SK-N-SH (cell line): Measurements from ENCODE around the gene LOC101059915.
"Not testable (repeated sequence)": the region's sequence is repeated elsewhere in the genome, so short reads cannot be mapped to it uniquely, and the experiment has no call there.

Experiments used
- CTCF ChIA-PET: fragments of 300-600, 350-600 bp; formaldehyde crosslinking; extraction: SDS; loops from one replicate; lab custom pipeline; 2021; lab: Yijun Ruan, JAX
- POLR2A ChIA-PET: fragments of 350-600 bp; sonication (Branson Sonifier 250); formaldehyde crosslinking; extraction: SDS; loops from one replicate; lab custom pipeline; 2020; ENCODE audit warnings: antibody characterized with exemption, inconsistent platforms; lab: Yijun Ruan, JAX
- DNase-seq: peaks from one replicate; pipeline ENCODE4 v3.0.0; 2012
- H2AFZ ChIP-seq: fragments of 200-600 bp; sonication (generic); 2 replicates; pipeline ENCODE4 v1.8.1; 2016; ENCODE audit warnings: antibody characterized with exemption, mild to moderate bottlenecking, low read depth
- H3F3A ChIP-seq: fragments of 200-600 bp; sonication (generic); replicated peaks from 2 replicates; pipeline ENCODE3; 2016; ENCODE audit warnings: antibody characterized with exemption, mild to moderate bottlenecking; ENCODE audit not compliant: insufficient read depth
- H3K27ac ChIP-seq, 2 experiments: fragments of 200-500 bp in 1 of 2; fragments of 200-600 bp in 1 of 2; sonication (Bioruptor generic) in 1 of 2; sonication (generic), shearing (Covaris generic) in 1 of 2; 2 replicates each; pipeline versions ENCODE4 v1.5.1 to v1.6.1; 2014 to 2016; ENCODE audit warnings: low read depth in 2 of 2, inconsistent platforms in 1 of 2, low read length in 1 of 2, mild to moderate bottlenecking in 1 of 2, mixed read lengths in 1 of 2
- H3K27me3 ChIP-seq: fragments of 200-600 bp; sonication (generic), shearing (Covaris generic); 2 replicates; pipeline ENCODE4 v1.6.1; 2016; ENCODE audit warnings: mixed run types; ENCODE audit not compliant: insufficient read depth
- H3K36me3 ChIP-seq, 2 experiments: fragments of 200-500 bp in 1 of 2; fragments of 200-600 bp in 1 of 2; sonication (Bioruptor generic) in 1 of 2; sonication (generic) in 1 of 2; replicated peaks in 1 of 2; 2 replicates each; pipeline versions ENCODE3 to v1.5.1; 2014 to 2016; ENCODE audit warnings: low read length in 1 of 2, mild to moderate bottlenecking in 1 of 2; ENCODE audit not compliant: insufficient read depth in 2 of 2, control insufficient read depth in 1 of 2
- H3K4me1 ChIP-seq, 2 experiments: fragments of 200-500 bp in 1 of 2; fragments of 200-600 bp in 1 of 2; sonication (Bioruptor generic) in 1 of 2; sonication (generic), shearing (Covaris generic) in 1 of 2; 2 replicates each; pipeline versions ENCODE4 v1.5.1 to v1.6.1; 2014 to 2016; ENCODE audit warnings: low read depth in 1 of 2, low read length in 1 of 2, mixed run types in 1 of 2; ENCODE audit not compliant: insufficient read depth in 2 of 2, control insufficient read depth in 1 of 2
- H3K4me2 ChIP-seq: fragments of 200-600 bp; sonication (generic), shearing (Covaris generic); 2 replicates; pipeline ENCODE4 v1.6.1; 2017; ENCODE audit warnings: mixed run types
- H3K4me3 ChIP-seq, 2 experiments: fragments of 200-500 bp in 1 of 2; fragments of 200-600 bp in 1 of 2; sonication (Bioruptor generic) in 1 of 2; sonication (generic), shearing (Covaris generic) in 1 of 2; 2 replicates each; pipeline versions ENCODE4 v1.5.1 to v1.8.1; 2014 to 2016; ENCODE audit warnings: low read depth in 2 of 2, inconsistent platforms in 1 of 2, low read length in 1 of 2, mild to moderate bottlenecking in 1 of 2, mixed read lengths in 1 of 2, moderate library complexity in 1 of 2
- H3K79me2 ChIP-seq: fragments of 200-600 bp; sonication (generic); 2 replicates; pipeline ENCODE4 v1.8.1; 2017; ENCODE audit warnings: mild to moderate bottlenecking; ENCODE audit not compliant: insufficient read depth
- H3K9ac ChIP-seq: fragments of 200-600 bp; sonication (generic); 2 replicates; pipeline ENCODE4 v1.6.1; 2017; ENCODE audit warnings: mixed run types
- H3K9me2 ChIP-seq: fragments of 200-600 bp; sonication (generic); 2 replicates; pipeline ENCODE4 v1.6.1; 2017; ENCODE audit warnings: mixed run types
- H3K9me3 ChIP-seq: fragments of 200-600 bp; sonication (generic); 2 replicates; pipeline ENCODE4 v1.6.1; 2017; ENCODE audit warnings: mixed run types, mild to moderate bottlenecking, moderate library complexity
- H4K20me1 ChIP-seq: fragments of 200-600 bp; sonication (generic); 2 replicates; pipeline ENCODE4 v1.6.1; 2017; ENCODE audit warnings: mild to moderate bottlenecking, mixed run types; ENCODE audit not compliant: insufficient read depth
- GATA2 ChIP-seq: sonication (generic); formaldehyde crosslinking; IDR thresholded peaks from 2 replicates; pipeline ENCODE4 v1.5.0; 2020; ENCODE audit warnings: mild to moderate bottlenecking, missing genetic modification reagents
- MEF2A ChIP-seq: IDR thresholded peaks from 2 replicates; pipeline ENCODE4 v1.4.0; 2012; ENCODE audit warnings: low read depth, borderline replicate concordance
- MXI1 ChIP-seq: IDR thresholded peaks from 2 replicates; pipeline ENCODE4 v1.6.1; 2012; ENCODE audit warnings: mild to moderate bottlenecking, low read depth, low read length, improper control_type of control experiment
- NFIC ChIP-seq: IDR thresholded peaks from 2 replicates; pipeline ENCODE4 v1.4.0; 2012; ENCODE audit warnings: borderline replicate concordance
- POLR2AphosphoS5 ChIP-seq: IDR thresholded peaks from 2 replicates; pipeline ENCODE4 v1.6.1; 2012; ENCODE audit warnings: low read depth, low read length
- WGBS: methylation state at CpG from one replicate; pipeline ENCODE4 v1.1.6; 2017; ENCODE audit warnings: low lambda C conversion rate; 5-methylcytosine and 5-hydroxymethylcytosine counted together

LOC101059915 gene

GRCh38 chrX:71676068-71676795, 8.9 kb downstream of the LOC101059915 start:
- H3K4me3 ChIP-seq, H2AFZ ChIP-seq, H3K9me2 ChIP-seq, DNase-seq, H4K20me1 ChIP-seq, H3F3A ChIP-seq, H3K4me1 ChIP-seq, H3K4me2 ChIP-seq, POLR2A ChIA-PET, H3K9ac ChIP-seq, H3K9me3 ChIP-seq, H3K79me2 ChIP-seq, CTCF ChIA-PET, H3K36me3 ChIP-seq, H3K27ac ChIP-seq: not testable (repeated sequence)
- H3K27me3 ChIP-seq, result peaks cover 14% of the 10 kb centered on the region; the same call in 1 of the 2 replicates
- 67% methylated on average over 9 of the region's 43 CpGs for WGBS

- DNase-seq, POLR2A ChIA-PET, H3K4me2 ChIP-seq, H3K9me2 ChIP-seq, H3K36me3 ChIP-seq, H3K4me1 ChIP-seq, H3K9me3 ChIP-seq, H3K79me2 ChIP-seq, CTCF ChIA-PET, H3K27ac ChIP-seq, H3K27me3 ChIP-seq, H3K4me3 ChIP-seq, H2AFZ ChIP-seq, H3K9ac ChIP-seq, H4K20me1 ChIP-seq, H3F3A ChIP-seq: not testable (repeated sequence)
- WGBS, result 5% methylated on average over 5 of the region's 6 CpGs
Observed at GRCh38 chrX:71677195-71677594, 9.8 kb downstream of the LOC101059915 start.

- no peak overlapping the region for H2AFZ ChIP-seq
- ChIA-PET POLR2A (no interaction called here), CTCF (no interaction called here)
- H3K9ac ChIP-seq, result no peak overlapping the region
- DNase-seq, result no peak
- no peaks in the 10 kb centered on the region for H3K36me3 ChIP-seq
- no peak for TF ChIP-seq MXI1
- TF ChIP-seq POLR2AphosphoS5, result no peak
- no peak for TF ChIP-seq NFIC
- TF ChIP-seq GATA2 (CRISPR knock-in tag), result no peak
- TF ChIP-seq MEF2A, result no peak
- no peaks in the 10 kb centered on the region for H3K9me3 ChIP-seq
- no peaks in the 10 kb centered on the region for H3K9me2 ChIP-seq
- no peaks in the 10 kb centered on the region; the same call in 1 of the 2 replicates for H3K27me3 ChIP-seq
- no peaks in the 10 kb centered on the region for H3K79me2 ChIP-seq
- H3K4me1 ChIP-seq, result no peaks in the 10 kb centered on the region
- no peak overlapping the region for H3K4me2 ChIP-seq
- no peak overlapping the region for H3K4me3 ChIP-seq
- no peaks in the 10 kb centered on the region for H3F3A ChIP-seq
- no peak overlapping the region for H3K27ac ChIP-seq
- WGBS, result 17% methylated on average over 4 of the region's 4 CpGs
- H4K20me1 ChIP-seq, result no peaks in the 10 kb centered on the region
Observed at GRCh38 chrX:71679575-71680207, 12.3 kb downstream of the LOC101059915 start.

GRCh38 chrX:71696641-71697465, 29.5 kb downstream of the LOC101059915 start:
- H3K4me3 ChIP-seq, H3K27me3 ChIP-seq, H3K9me3 ChIP-seq, H3K79me2 ChIP-seq, H3K4me2 ChIP-seq, CTCF ChIA-PET, H4K20me1 ChIP-seq, H3K27ac ChIP-seq, H2AFZ ChIP-seq, H3K36me3 ChIP-seq, H3F3A ChIP-seq, H3K9me2 ChIP-seq, POLR2A ChIA-PET, DNase-seq, H3K4me1 ChIP-seq, H3K9ac ChIP-seq: not testable (repeated sequence)
- WGBS, result no CpG with 5 or more reads among the region's 24 CpGs

- POLR2A ChIA-PET, H3K27me3 ChIP-seq, H3K36me3 ChIP-seq, CTCF ChIA-PET, H3K9me3 ChIP-seq, H4K20me1 ChIP-seq, H3K4me1 ChIP-seq, H3K79me2 ChIP-seq, H3K9ac ChIP-seq, H3K4me2 ChIP-seq, H3K9me2 ChIP-seq, H3K27ac ChIP-seq, DNase-seq, H2AFZ ChIP-seq, H3F3A ChIP-seq, H3K4me3 ChIP-seq: not testable (repeated sequence)
- no CpG with 5 or more reads among the region's 17 CpGs for WGBS
Observed at GRCh38 chrX:71697466-71698298, 30.3 kb downstream of the LOC101059915 start.
